H1 (cell line): ENCODE results near the gene VPS13D. TPM values are rescaled to one million over a fixed set of nuclear protein-coding genes. Genes with fewer than 3 reads are reported as not detected.

Experiments
- CTCF ChIA-PET: fragments of 300-600 bp; sonication (Branson Sonifier 250); formaldehyde crosslinking; loops from one replicate; lab custom pipeline; 2021; ENCODE audit not compliant: partially characterized antibody; lab: Charles Lee
- POLR2A ChIA-PET: fragments of 300-600 bp; sonication (Branson Sonifier 250); formaldehyde crosslinking; loops from one replicate; lab custom pipeline; 2021; ENCODE audit warnings: inconsistent platforms; ENCODE audit not compliant: partially characterized antibody; lab: Charles Lee
- DNase-seq, 2 experiments: peaks; one replicate each; pipeline versions ENCODE4 v3.0.0 to v3.0.0-alpha.2; 2010 to 2022; ENCODE audit warnings: low spot score in 2 of 2, low read depth in 1 of 2, mixed read lengths in 1 of 2
- FAIRE-seq: peaks from 2 replicates; lab custom pipeline; 2011; peaks lifted over from hg19 to GRCh38; lab: Jason Lieb, UNC
- H2AFZ ChIP-seq: 2 replicates; pipeline ENCODE4 v1.8.1; 2012; ENCODE audit warnings: low read length, inconsistent platforms
- H2AK5ac ChIP-seq: 2 replicates; pipeline ENCODE4 v1.6.1; 2013; ENCODE audit warnings: low read depth, low read length
- H2BK120ac ChIP-seq: replicated peaks from 2 replicates; pipeline ENCODE3; 2013; ENCODE audit warnings: low read depth, low read length, inconsistent platforms
- H2BK12ac ChIP-seq: 2 replicates; pipeline ENCODE4 v1.6.1; 2013; ENCODE audit warnings: low read depth, low read length
- H2BK15ac ChIP-seq: 2 replicates; pipeline ENCODE4 v1.6.1; 2013; ENCODE audit warnings: low read length
- H2BK20ac ChIP-seq: 2 replicates; pipeline ENCODE4 v1.6.1; 2013; ENCODE audit warnings: low read length
- H2BK5ac ChIP-seq: 2 replicates; pipeline ENCODE4 v1.6.1; 2013; ENCODE audit warnings: low read depth, low read length
- H3K14ac ChIP-seq: 2 replicates; pipeline ENCODE4 v1.6.1; 2013; ENCODE audit warnings: inconsistent platforms; ENCODE audit not compliant: insufficient read length
- H3K18ac ChIP-seq: 2 replicates; pipeline ENCODE4 v1.6.1; 2013; ENCODE audit warnings: low read length; ENCODE audit errors: extremely low read depth
- H3K23ac ChIP-seq: 2 replicates; pipeline ENCODE4 v1.6.1; 2013; ENCODE audit warnings: inconsistent platforms; ENCODE audit not compliant: insufficient read length
- H3K23me2 ChIP-seq: 2 replicates; pipeline ENCODE4 v1.6.1; 2013; ENCODE audit warnings: low read depth, low read length
- H3K27ac ChIP-seq: 2 replicates; pipeline ENCODE4 v1.6.1; 2011; ENCODE audit warnings: low read depth, low read length, inconsistent platforms
- H3K27me3 ChIP-seq, 4 experiments: replicated peaks in 1 of 4; 1 replicate in 1 of 4; 2 replicates in 3 of 4; pipeline versions ENCODE4 v1.6.1 to v1.8.1; 2011 to 2013; ENCODE audit warnings: low read length in 3 of 4, mild to moderate bottlenecking in 3 of 4, inconsistent platforms in 2 of 4, mixed read lengths in 2 of 4, moderate library complexity in 1 of 4; ENCODE audit not compliant: control insufficient read depth in 3 of 4, insufficient read depth in 3 of 4; ENCODE audit errors: extremely low read depth in 1 of 4
- H3K36me3 ChIP-seq, 4 experiments: 2 replicates each; pipeline versions ENCODE4 v1.6.1 to v1.8.1; 2011 to 2013; ENCODE audit warnings: mild to moderate bottlenecking in 4 of 4, low read length in 3 of 4, moderate library complexity in 2 of 4, control low read depth in 1 of 4, inconsistent platforms in 1 of 4; ENCODE audit not compliant: insufficient read depth in 4 of 4, control insufficient read depth in 2 of 4
- H3K4ac ChIP-seq: replicated peaks from 2 replicates; pipeline ENCODE3; 2013; ENCODE audit warnings: low read length, low read depth, mixed read lengths, inconsistent platforms; ENCODE audit not compliant: insufficient read length
- H3K4me1 ChIP-seq, 4 experiments: replicated peaks in 1 of 4; 1 replicate in 1 of 4; 2 replicates in 3 of 4; pipeline versions ENCODE4 v1.6.1 to v1.8.1; 2011 to 2013; ENCODE audit warnings: low read length in 3 of 4, inconsistent platforms in 2 of 4, mixed read lengths in 1 of 4; ENCODE audit not compliant: insufficient read depth in 4 of 4, control insufficient read depth in 3 of 4
- H3K4me2 ChIP-seq, 2 experiments: 2 replicates each; pipeline versions ENCODE4 v1.6.1 to v1.8.1; 2011 to 2013; ENCODE audit warnings: low read depth in 2 of 2, low read length in 2 of 2, control low read depth in 1 of 2, inconsistent platforms in 1 of 2, mild to moderate bottlenecking in 1 of 2; ENCODE audit not compliant: insufficient read depth in 1 of 2
- H3K4me3 ChIP-seq, 4 experiments: fragments of 200-600, 300-600 bp in 1 of 4; sonication (generic), shearing (Covaris generic), sonication (Bioruptor Twin) in 1 of 4; 2 replicates each; pipeline versions ENCODE4 v1.5.1 to v1.8.1; 2011 to 2016; ENCODE audit warnings: low read length in 4 of 4, low read depth in 3 of 4, control low read depth in 2 of 4, inconsistent platforms in 2 of 4, mild to moderate bottlenecking in 2 of 4, mixed read lengths in 1 of 4, moderate library complexity in 1 of 4; ENCODE audit not compliant: insufficient read depth in 2 of 4; ENCODE audit errors: extremely low read depth in 1 of 4
- H3K56ac ChIP-seq: replicated peaks from 2 replicates; pipeline ENCODE3; 2013; ENCODE audit warnings: low read depth, mild to moderate bottlenecking, mixed read lengths, low read length, inconsistent platforms; ENCODE audit not compliant: insufficient read length
- H3K79me1 ChIP-seq: 2 replicates; pipeline ENCODE4 v1.6.1; 2013; ENCODE audit warnings: low read depth, low read length, control low read depth
- H3K79me2 ChIP-seq, 2 experiments: 2 replicates each; pipeline versions ENCODE4 v1.6.1 to v1.8.1; 2012 to 2013; ENCODE audit warnings: low read length in 2 of 2, mild to moderate bottlenecking in 2 of 2, inconsistent platforms in 1 of 2; ENCODE audit not compliant: insufficient read depth in 2 of 2, control insufficient read depth in 1 of 2
- H3K9ac ChIP-seq, 4 experiments: replicated peaks in 1 of 4; 1 replicate in 1 of 4; 2 replicates in 3 of 4; pipeline versions ENCODE4 v1.6.1 to v1.8.1; 2011 to 2013; ENCODE audit warnings: low read depth in 3 of 4, low read length in 3 of 4, control low read depth in 2 of 4, mild to moderate bottlenecking in 2 of 4, moderate library complexity in 2 of 4, inconsistent platforms in 1 of 4; ENCODE audit errors: extremely low read depth in 1 of 4
- H3K9me3 ChIP-seq, 2 experiments: 2 replicates each; pipeline versions ENCODE4 v1.6.1 to v1.8.1; 2012 to 2013; ENCODE audit warnings: mild to moderate bottlenecking in 2 of 2, moderate library complexity in 2 of 2, control low read depth in 1 of 2, inconsistent platforms in 1 of 2, low read depth in 1 of 2, low read length in 1 of 2, mixed read lengths in 1 of 2; ENCODE audit not compliant: insufficient read depth in 2 of 2
- H4K20me1 ChIP-seq, 2 experiments: replicated peaks in 1 of 2; 2 replicates each; pipeline versions ENCODE3 to v1.8.1; 2011 to 2013; ENCODE audit warnings: inconsistent platforms in 2 of 2, low read length in 2 of 2, mild to moderate bottlenecking in 1 of 2; ENCODE audit not compliant: insufficient read depth in 2 of 2, control insufficient read depth in 1 of 2
- H4K5ac ChIP-seq: 2 replicates; pipeline ENCODE4 v1.6.1; 2013; ENCODE audit warnings: low read length, low read depth, mixed read lengths, inconsistent platforms; ENCODE audit not compliant: insufficient read length
- H4K8ac ChIP-seq: 2 replicates; pipeline ENCODE4 v1.8.0; 2013; ENCODE audit warnings: mild to moderate bottlenecking, moderate library complexity, low read length, inconsistent platforms; ENCODE audit not compliant: insufficient read depth; ENCODE audit errors: extremely low read depth
- H4K91ac ChIP-seq: replicated peaks from 2 replicates; pipeline ENCODE3; 2013; ENCODE audit warnings: low read length, mixed read lengths, inconsistent platforms; ENCODE audit not compliant: insufficient read length
- RNF2 ChIP-seq: fragments of 200-900, 300-1000 bp; sonication (generic); IDR thresholded peaks from 2 replicates; pipeline ENCODE4 v1.7.1; 2016; ENCODE audit warnings: borderline replicate concordance, low read depth, mild to moderate bottlenecking, antibody characterized with exemption, low read length; ENCODE audit not compliant: poor library complexity, severe bottlenecking; ENCODE audit errors: missing control alignments
- TEAD4 ChIP-seq: IDR thresholded peaks from 2 replicates; pipeline ENCODE4 v1.6.1; 2012; ENCODE audit warnings: low read depth, low read length, inconsistent platforms, mixed read lengths
- WGBS, 2 experiments: shearing (Covaris generic) in 1 of 2; methylation state at CpG; one replicate each; pipeline versions ENCODE4 v1.1.6 to v1.1.7; 2013 to 2015; ENCODE audit warnings: low lambda C conversion rate in 2 of 2, mixed read lengths in 2 of 2, inconsistent platforms in 1 of 2, low coverage in 1 of 2, missing lambda C conversion rate in 1 of 2; ENCODE audit not compliant: insufficient replicate concordance in 2 of 2, insufficient coverage in 1 of 2, insufficient read length in 1 of 2; ENCODE audit errors: extremely low coverage in 1 of 2, missing lambda C conversion rate in 1 of 2; 5-methylcytosine and 5-hydroxymethylcytosine counted together
- polyA plus RNA-seq, 7 experiments: library from polyadenylated mRNA; depleted of rRNA in 3 of 7; stranded (reverse) in 5 of 7; unstranded in 2 of 7; fragments of >200 nt in 5 of 7; fragments of 200-250 nt in 2 of 7; gene quantifications; 1 replicate in 5 of 7; 2 replicates in 1 of 7; 4 replicates in 1 of 7; pipeline versions ENCODE4 v1.2.1 to v1.2.3, GENCODE V29; 2011 to 2013; ENCODE audit warnings: missing spikeins in 2 of 7, mixed read lengths in 2 of 7
- total RNA-seq: library from RNA; stranded (reverse); fragmentation: NEBNext Ultra II Directional; extraction: Animal tissue kit (Norgen Biotek cat#: 25700); gene quantifications from 2 replicates; pipeline ENCODE4 v1.2.1, GENCODE V29; 2021

The VPS13D gene
- total and polyA plus RNA-seq, 2 of the 8 experiments (the other 6 are each of a cell fraction or from before 2014, with no cell fraction given) = 10.9 to 31.2 TPM

DNA sequence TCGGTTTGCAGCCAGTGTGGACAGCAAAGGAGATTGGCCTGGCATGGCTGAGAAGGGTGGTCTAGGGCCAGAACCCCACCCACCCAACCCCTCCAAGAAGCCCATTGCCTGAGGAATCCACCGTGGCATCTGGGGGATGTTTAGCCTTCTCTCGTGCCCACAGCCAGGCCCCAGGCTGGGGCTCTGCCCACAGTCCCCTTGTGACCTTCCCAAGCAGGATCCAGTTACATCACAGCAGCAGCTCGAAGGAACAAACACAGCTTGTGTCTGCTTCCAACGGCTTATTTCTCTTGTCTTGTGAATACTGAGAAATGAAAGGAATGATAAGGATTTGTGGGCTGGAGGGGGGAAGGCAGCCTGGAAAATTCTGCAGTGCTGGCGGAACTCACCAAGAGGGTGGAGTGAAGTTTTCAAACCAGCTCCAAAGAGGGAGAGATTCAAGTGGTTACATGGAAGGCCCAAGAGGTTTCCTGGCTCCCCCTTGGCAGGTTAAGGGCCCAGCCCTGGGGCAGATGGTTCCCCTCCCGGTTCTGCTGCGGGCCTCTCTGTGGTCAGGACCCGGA is 326.6 kb downstream of the VPS13D start:
- Histone ChIP-seq H3K4me2 (no peak overlapping the region; a peak in 1 of 4 replicates), H2BK5ac (no peak overlapping the region)

More for the DNA sequence above, 326.6 kb downstream of the VPS13D start:
- Histone ChIP-seq H3K14ac (no peak overlapping the region), H3K23ac (no peak overlapping the region), H4K91ac (no peak overlapping the region), H2BK20ac (no peak overlapping the region), H2BK120ac (no peak overlapping the region), H4K5ac (no peak overlapping the region), H2BK15ac (peak overlapping the region; percentile 46; the same call in 1 of the 2 replicates), H2AFZ (peak overlapping the region; percentile 1; the same call in 1 of the 2 replicates), H3K4ac (no peak overlapping the region), H3K27ac (no peak overlapping the region), H3K18ac (no peak overlapping the region), H4K20me1 (no peaks in the 10 kb centered on the region), H4K8ac (no peak overlapping the region; the same call in 1 of the 2 replicates), H3K56ac (no peak overlapping the region), H3K79me2 (no peaks in the 10 kb centered on the region), H3K9ac (no peak overlapping the region), H3K27me3 (no peaks in the 10 kb centered on the region), H3K23me2 (no peaks in the 10 kb centered on the region), H2BK12ac (no peak overlapping the region), H3K4me3 (no peak overlapping the region), H3K9me3 (peaks cover 3 to 10% of the 10 kb centered on the region in 2 experiments; a peak in 3 of 4 replicates), H3K79me1 (no peaks in the 10 kb centered on the region), H3K4me1 (peaks cover 0 to 5% (median 3%) of the 10 kb centered on the region in 4 experiments; a peak in 4 of 7 replicates), H2AK5ac (no peak overlapping the region), H3K36me3 (no peaks in the 10 kb centered on the region)
- no peak for DNase-seq
- ChIA-PET CTCF (interaction anchor here (0.6 to 1.9 kb wide), 4 partner anchors 21 to 281 kb away, joined by 3 to 6 read pairs (median 4); no protein-coding TSS in a partner anchor), POLR2A (interaction anchor here (0.7 to 1.8 kb wide), 4 partner anchors 10 to 63 kb away, joined by 3 to 6 read pairs (median 4); no protein-coding TSS in a partner anchor)
- 69% methylated on average over 9 of the region's 9 CpGs; no CpG with 5 or more reads in 1 of the 2 experiments for WGBS, 2 experiments
- no peak for FAIRE-seq
- no peak for TF ChIP-seq RNF2
- 0 out of 2 replicates have a peak, but pooled peaks have one; percentile 42 for TF ChIP-seq TEAD4
